Thymus (tissue), 11 donors: ENCODE results near the gene REELD1. TPM values are rescaled to one million over a fixed set of nuclear protein-coding genes. Genes with fewer than 3 reads are reported as not detected.

Experiments used
- DNase-seq, 9 donors: peaks; one replicate each; pipeline ENCODE4 v3.0.0-alpha.2; 2013; ENCODE audit warnings: low spot score in 9 of 9, low read depth in 6 of 9, missing footprints in 1 of 9
- H3K27ac ChIP-seq, 2 donors: one replicate each; pipeline ENCODE4 v1.5.1; 2013; ENCODE audit warnings: control low read depth in 1 of 2, low read depth in 1 of 2, low read length in 1 of 2, mild to moderate bottlenecking in 1 of 2, moderate library complexity in 1 of 2
- H3K27me3 ChIP-seq, 2 donors: one replicate each; pipeline ENCODE4 v1.5.1; 2013; ENCODE audit warnings: low read length in 1 of 2; ENCODE audit not compliant: control insufficient read depth in 2 of 2, insufficient read depth in 1 of 2
- H3K36me3 ChIP-seq, 2 donors: one replicate each; pipeline ENCODE4 v1.5.1; 2013; ENCODE audit warnings: low read length in 1 of 2, mild to moderate bottlenecking in 1 of 2, moderate library complexity in 1 of 2; ENCODE audit not compliant: control insufficient read depth in 2 of 2, insufficient read depth in 2 of 2
- H3K4me1 ChIP-seq, 2 donors: one replicate each; pipeline ENCODE4 v1.5.1; 2013; ENCODE audit warnings: low read length in 2 of 2; ENCODE audit not compliant: control insufficient read depth in 2 of 2, insufficient read depth in 2 of 2
- H3K4me3 ChIP-seq, 2 donors: one replicate each; pipeline ENCODE4 v1.5.1; 2013; ENCODE audit warnings: low read length in 2 of 2, control low read depth in 1 of 2, mild to moderate bottlenecking in 1 of 2
- H3K9me3 ChIP-seq, 2 donors: one replicate each; pipeline ENCODE4 v1.5.1; 2013; ENCODE audit warnings: low read length in 1 of 2, mild to moderate bottlenecking in 1 of 2; ENCODE audit not compliant: control insufficient read depth in 2 of 2, insufficient read depth in 1 of 2
- WGBS: extraction: QIAGEN DNeasy Blood & Tissue Kit; methylation state at CpG from one replicate; pipeline ENCODE4 v1.1.7; 2013; 5-methylcytosine and 5-hydroxymethylcytosine counted together
- polyA plus RNA-seq: library from polyadenylated mRNA; stranded (reverse); fragments of 200-250 nt; gene quantifications from one replicate; pipeline ENCODE4 v1.2.3, GENCODE V29; 2013
- total RNA-seq: library from RNA; stranded (reverse); fragments of 120-200 nt; gene quantifications from one replicate; pipeline ENCODE4 v1.2.4, GENCODE V29; 2013
- donor health status: healthy.

Gene REELD1
- total and polyA plus RNA-seq, 2 donors = 0.05 to 1.4 TPM

- Histone ChIP-seq H3K9me3 (no peaks in the 10 kb centered on the region), H3K36me3 (no peaks in the 10 kb centered on the region), H3K4me3 (no peak overlapping the region), H3K27ac (no peak overlapping the region), H3K4me1 (peaks cover 0 to under 1% of the 10 kb centered on the region in 2 donors), H3K27me3 (no peaks in the 10 kb centered on the region)
- no peak for DNase-seq
- WGBS = 95% methylated on average over 6 of the region's 6 CpGs
Observed at GRCh38 chr4:146237092-146237491, 22.8 kb downstream of the REELD1 start.

- Histone ChIP-seq H3K36me3 (no peaks in the 10 kb centered on the region), H3K4me3 (no peak overlapping the region), H3K27ac (no peak overlapping the region), H3K27me3 (no peaks in the 10 kb centered on the region), H3K9me3 (no peaks in the 10 kb centered on the region), H3K4me1 (peaks cover 0 to 4% of the 10 kb centered on the region in 2 donors)
- no peak for DNase-seq
- WGBS = 98% methylated on average over 3 of the region's 3 CpGs
Observed at GRCh38 chr4:146238107-146238506, 23.8 kb downstream of the REELD1 start.

- H3K4me3 ChIP-seq = no peak overlapping the region
- peak in 8 of 9 donors; percentile 23 to 77 (median 47) for DNase-seq
- WGBS = 44% methylated on average over 24 of the region's 24 CpGs
- H3K27ac ChIP-seq = peak overlapping the region in 1 of 2 donors; percentile 62
- H3K9me3 ChIP-seq = no peaks in the 10 kb centered on the region
- peaks cover 0 to 24% of the 10 kb centered on the region in 2 donors for H3K4me1 ChIP-seq
- H3K36me3 ChIP-seq = no peaks in the 10 kb centered on the region
- no peaks in the 10 kb centered on the region for H3K27me3 ChIP-seq
Observed at GRCh38 chr4:146243141-146243882, 29.0 kb downstream of the REELD1 start.

- peaks cover 0 to 24% of the 10 kb centered on the region in 2 donors for H3K4me1 ChIP-seq
- no peak overlapping the region for H3K4me3 ChIP-seq
- H3K36me3 ChIP-seq = no peaks in the 10 kb centered on the region
- DNase-seq = no peak
- no peaks in the 10 kb centered on the region for H3K9me3 ChIP-seq
- H3K27me3 ChIP-seq = no peaks in the 10 kb centered on the region
- WGBS = 88% methylated on average over 17 of the region's 17 CpGs
- H3K27ac ChIP-seq = no peak overlapping the region
Observed at GRCh38 chr4:146243883-146244277, 29.5 kb downstream of the REELD1 start.

GRCh38 chr4:146244496-146244895 lies 30.2 kb downstream of the REELD1 start:
- no peak overlapping the region for H3K4me3 ChIP-seq
- DNase-seq = no peak
- H3K4me1 ChIP-seq = peaks cover 0 to 24% of the 10 kb centered on the region in 2 donors
- no peak overlapping the region for H3K27ac ChIP-seq
- no peaks in the 10 kb centered on the region for H3K27me3 ChIP-seq
- no peaks in the 10 kb centered on the region for H3K9me3 ChIP-seq
- 94% methylated on average over 9 of the region's 9 CpGs for WGBS
- H3K36me3 ChIP-seq = no peaks in the 10 kb centered on the region

- H3K27me3 ChIP-seq = no peaks in the 10 kb centered on the region
- no peaks in the 10 kb centered on the region for H3K36me3 ChIP-seq
- H3K9me3 ChIP-seq = no peaks in the 10 kb centered on the region
- H3K4me1 ChIP-seq = peaks cover 0 to 24% of the 10 kb centered on the region in 2 donors
- no peak for DNase-seq
- H3K27ac ChIP-seq = no peak overlapping the region
- WGBS = 89% methylated on average over 3 of the region's 3 CpGs
- no peak overlapping the region for H3K4me3 ChIP-seq
Observed at GRCh38 chr4:146245246-146245645, 30.9 kb downstream of the REELD1 start.

GRCh38 chr4:146245850-146246249 lies 31.5 kb downstream of the REELD1 start:
- no peak for DNase-seq
- Histone ChIP-seq H3K27ac (no peak overlapping the region), H3K36me3 (no peaks in the 10 kb centered on the region), H3K4me1 (peaks cover 0 to 24% of the 10 kb centered on the region in 2 donors), H3K9me3 (no peaks in the 10 kb centered on the region), H3K4me3 (no peak overlapping the region), H3K27me3 (no peaks in the 10 kb centered on the region)
- WGBS = 93% methylated on average over 4 of the region's 4 CpGs

GRCh38 chr4:146246381-146246780 lies 32.0 kb downstream of the REELD1 start:
- no peak for DNase-seq
- Histone ChIP-seq H3K27me3 (no peaks in the 10 kb centered on the region), H3K36me3 (no peaks in the 10 kb centered on the region), H3K4me3 (no peak overlapping the region), H3K9me3 (no peaks in the 10 kb centered on the region), H3K27ac (no peak overlapping the region), H3K4me1 (peaks cover 0 to 24% of the 10 kb centered on the region in 2 donors)
- 97% methylated on average over 6 of the region's 6 CpGs for WGBS

- Histone ChIP-seq H3K9me3 (no peaks in the 10 kb centered on the region), H3K4me3 (no peak overlapping the region), H3K4me1 (peaks cover 0 to 21% of the 10 kb centered on the region in 2 donors), H3K27me3 (no peaks in the 10 kb centered on the region), H3K36me3 (no peaks in the 10 kb centered on the region), H3K27ac (no peak overlapping the region)
- 74% methylated on average over 2 of the region's 2 CpGs for WGBS
- DNase-seq = no peak
Observed at GRCh38 chr4:146247356-146247755, 33.0 kb downstream of the REELD1 start.
